ENCODE data around the gene DOCK11.
A peak's percentile ranks its signal among the peaks of the same experiment; 100 is the strongest.

DOCK11 gene

DNA sequence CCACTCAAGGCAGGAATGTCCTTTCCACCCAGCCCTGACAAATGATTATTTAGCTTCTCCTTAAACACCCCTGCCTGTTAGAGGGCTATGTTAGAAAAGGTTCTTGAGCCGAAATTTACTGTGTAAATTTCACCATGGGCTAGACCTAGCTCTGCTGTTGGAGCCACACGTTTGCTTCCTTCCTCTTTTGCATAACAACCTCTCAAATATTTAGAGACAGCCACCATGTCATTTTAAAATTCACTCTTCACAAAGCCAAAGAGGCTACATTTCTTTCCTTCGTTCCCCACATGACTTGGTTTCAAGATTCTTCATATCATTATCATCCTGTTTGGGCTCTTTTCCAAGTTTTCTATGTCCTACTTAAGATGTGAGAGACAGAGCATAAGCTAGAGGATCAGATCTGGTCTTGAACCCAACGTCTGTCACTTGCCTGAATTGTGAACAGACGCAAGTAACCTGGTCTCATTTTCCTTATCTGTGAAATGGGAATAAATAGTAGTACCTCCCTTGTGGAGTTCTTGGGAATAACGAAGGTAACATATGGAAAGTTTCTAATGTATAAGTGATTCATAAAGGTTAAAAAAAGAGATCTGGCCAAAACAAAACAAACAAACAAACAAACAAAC, 6.7 kb downstream of the DOCK11 start:
- DNase-seq (ENCODE audit: low read depth in 2 of 2): no peak

DNA sequence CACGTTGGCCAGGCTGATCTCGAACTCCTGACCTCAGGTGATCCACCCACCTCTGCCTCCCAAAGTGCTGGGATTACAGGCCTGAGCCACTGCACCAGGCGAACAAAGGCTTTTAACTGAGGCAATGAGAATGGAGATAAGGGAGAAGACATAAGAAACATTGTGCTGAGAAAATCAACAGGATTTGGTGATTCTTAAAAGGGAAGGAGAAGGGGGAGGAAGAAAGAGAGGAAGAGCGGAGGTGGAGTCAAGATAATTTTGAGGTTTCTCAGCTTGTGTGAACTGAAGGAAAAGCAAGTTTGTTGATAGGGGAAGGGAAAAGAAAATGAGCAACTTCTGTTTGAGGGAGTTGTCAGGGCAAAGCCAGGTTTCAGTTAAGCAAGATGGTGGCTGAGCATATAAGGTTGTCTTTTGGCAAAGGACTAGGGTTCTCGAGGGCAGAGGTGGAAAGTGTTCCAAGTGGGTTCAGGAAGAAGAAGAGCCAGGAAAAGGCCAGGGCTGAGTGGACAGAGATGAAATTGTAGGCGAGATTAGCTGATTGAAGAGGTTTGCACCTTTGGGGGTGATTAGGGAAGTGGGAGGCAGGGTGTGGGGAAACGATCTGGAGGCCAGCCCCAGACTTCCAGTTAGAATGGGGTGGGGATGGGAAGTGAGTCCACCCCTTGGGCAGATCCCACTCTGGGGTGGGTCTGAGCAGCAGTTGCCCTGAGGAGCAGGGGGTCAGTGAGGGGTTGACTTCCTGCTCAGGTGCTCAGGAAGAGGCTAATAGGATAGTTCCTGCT, 7.8 kb downstream of the DOCK11 start:
- no peak for DNase-seq (ENCODE audit: low read depth in 2 of 2)

DNA sequence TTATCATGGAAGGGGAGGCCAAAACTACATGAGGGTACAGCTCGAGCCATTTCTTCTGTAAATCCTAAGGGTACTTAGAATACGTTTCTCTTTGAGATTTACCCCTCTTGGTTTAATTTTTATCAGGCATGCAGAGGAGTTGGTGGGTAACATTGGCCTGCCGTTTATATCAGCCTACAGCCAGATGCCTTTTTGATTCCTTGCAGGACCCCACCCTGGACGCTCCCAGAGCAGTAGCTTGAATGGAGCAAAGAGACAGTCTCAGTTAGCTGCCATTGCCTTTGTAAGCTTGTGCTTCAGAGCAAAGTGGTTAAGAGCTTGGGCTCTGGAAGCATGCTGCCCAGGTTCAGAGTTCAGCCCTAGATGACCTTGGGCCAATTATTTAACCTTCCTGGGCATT, 9.0 kb downstream of the DOCK11 start:
- DNase-seq (ENCODE audit: low read depth in 2 of 2): no peak

DNA sequence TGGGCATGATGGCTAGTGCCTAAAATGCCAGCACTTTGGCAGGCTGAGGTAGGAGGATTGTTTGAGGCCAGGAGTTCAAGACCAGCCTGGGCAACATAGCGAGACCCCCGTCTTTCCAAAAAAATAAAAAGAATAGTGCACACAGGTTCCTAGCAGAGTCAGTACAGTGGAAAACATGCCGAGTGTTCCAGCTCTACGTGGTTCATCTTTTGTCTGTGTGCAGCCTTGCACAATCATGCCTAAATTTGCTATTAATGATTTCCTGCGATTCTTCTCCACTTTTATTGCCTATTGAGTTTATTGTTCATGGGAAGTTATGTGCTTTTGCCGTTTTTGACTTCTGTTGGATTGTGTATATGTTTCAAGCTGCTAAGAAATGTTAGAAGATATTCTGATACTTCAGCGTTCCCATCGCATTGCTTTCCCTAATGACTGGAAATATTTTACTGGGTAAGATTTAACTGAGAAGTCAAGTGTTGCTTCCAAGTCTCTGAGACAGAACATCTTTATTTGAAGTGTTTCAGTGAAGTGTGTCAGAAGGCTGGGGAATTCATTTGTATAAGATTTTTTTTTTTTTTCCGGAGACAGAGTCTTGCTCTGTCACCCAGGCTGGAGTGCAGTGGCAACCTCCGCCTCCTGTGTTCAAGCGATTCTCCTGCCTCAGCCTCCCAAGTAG, 11.3 kb downstream of the DOCK11 start:
- no peak for DNase-seq (ENCODE audit: low read depth in 2 of 2)

DNA sequence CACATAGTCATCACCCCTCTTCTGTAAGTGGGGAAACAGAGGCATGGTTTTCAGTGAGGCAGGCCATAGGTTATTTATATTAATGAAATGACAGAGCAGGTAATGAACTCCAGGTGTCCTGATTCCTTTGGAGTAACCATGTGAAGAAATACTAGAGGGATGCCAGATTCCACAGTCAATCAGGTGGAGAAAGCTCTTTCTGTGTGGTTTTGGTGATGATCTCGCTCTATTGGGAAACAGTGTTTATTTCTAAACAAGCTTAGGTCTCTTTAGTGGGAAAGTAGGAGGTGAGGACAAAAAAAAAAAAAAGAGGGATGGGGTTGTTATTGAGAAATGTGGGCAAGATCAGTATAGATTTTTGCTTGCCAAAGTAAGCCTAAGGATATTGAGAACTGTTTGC, 12.2 kb downstream of the DOCK11 start:
- no peak for DNase-seq (ENCODE audit: low read depth in 2 of 2)

- no peak for DNase-seq (ENCODE audit: low read depth in 2 of 2)
These were observed 12.6 kb downstream of the DOCK11 start for GRCh38 chrX:118508221-118508620.

- DNase-seq (ENCODE audit: low read depth in 2 of 2): no peak
These were observed 13.0 kb downstream of the DOCK11 start for GRCh38 chrX:118508635-118509034.

- no peak for DNase-seq (ENCODE audit: low read depth in 2 of 2)
These were observed 14.5 kb downstream of the DOCK11 start for GRCh38 chrX:118510111-118510510.

DNA sequence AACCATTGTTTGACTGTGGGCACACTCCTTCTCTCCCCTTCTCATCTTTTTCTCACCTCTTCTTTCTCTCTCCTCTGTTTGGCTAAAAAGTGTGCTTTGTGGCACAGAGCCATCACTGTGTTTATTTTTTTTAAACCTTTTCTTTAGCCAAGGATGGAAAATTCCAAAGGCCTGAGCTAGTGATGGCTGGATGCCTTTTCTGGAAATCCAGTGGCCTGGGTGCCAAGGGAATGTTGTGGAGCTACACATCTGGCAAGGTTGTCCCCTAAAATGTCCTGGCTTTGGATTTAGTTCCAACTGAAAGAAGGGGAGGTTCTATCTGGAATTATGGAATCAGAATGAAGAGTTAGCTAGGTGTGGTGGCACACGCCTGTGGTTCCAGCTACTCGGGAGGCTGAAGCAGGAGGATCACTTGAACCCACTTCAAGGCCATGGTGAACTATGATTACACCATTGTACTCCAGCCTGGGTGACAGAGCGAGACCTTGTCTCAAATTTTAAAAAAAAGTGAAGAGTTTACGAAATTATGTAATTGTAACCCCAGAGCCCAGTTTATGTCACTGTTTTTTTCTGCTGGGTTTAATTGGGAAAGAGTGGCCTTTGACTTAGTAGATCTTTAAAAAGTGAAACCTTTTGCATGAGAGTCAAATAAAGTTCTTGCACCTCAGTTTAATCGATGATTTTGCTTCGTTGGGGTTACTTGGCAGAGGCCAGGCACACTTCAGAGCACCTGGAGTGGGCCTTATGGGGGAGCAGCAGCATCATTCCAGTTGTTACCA, 17.7 kb downstream of the DOCK11 start:
- DNase-seq (ENCODE audit: low read depth in 2 of 2): no peak

DNA sequence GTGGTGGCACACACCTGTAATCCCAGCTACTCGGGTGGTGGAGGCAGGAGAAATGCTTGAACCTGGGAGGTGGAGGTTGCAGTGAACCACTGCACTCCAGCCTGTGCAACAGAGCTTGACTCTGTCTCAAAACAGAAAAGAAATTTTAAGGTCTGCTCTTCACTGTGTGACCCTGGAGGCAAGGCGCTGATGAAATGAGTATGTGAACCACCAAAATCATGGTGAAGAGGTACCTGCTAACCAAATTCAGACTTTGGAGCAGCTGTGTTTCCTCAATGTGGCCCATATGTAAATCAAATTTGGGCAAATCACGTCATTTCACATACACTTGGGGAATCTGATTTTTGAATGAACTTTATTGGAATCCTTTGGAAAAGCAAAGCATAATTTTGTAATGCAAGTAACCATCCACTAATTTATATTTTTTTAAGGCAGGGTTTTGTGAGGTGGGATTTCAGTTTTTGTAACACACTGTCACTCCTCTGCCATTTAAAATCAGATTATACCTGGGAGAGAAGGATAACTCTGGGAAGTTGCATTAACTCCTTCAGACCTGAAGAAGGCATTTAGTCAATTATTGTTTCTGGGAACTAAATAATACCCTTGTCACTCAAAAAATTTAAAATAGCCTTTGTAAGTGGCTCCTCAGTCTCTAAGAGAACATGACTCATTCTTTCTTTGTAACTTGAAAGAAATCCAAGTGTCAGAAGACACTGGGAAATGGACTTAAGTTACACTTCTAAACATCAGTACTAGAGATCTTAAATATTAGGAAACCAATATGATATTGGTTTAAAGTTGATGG, 24.0 kb downstream of the DOCK11 start:
- no peak for DNase-seq (ENCODE audit: low read depth in 2 of 2)

DNA sequence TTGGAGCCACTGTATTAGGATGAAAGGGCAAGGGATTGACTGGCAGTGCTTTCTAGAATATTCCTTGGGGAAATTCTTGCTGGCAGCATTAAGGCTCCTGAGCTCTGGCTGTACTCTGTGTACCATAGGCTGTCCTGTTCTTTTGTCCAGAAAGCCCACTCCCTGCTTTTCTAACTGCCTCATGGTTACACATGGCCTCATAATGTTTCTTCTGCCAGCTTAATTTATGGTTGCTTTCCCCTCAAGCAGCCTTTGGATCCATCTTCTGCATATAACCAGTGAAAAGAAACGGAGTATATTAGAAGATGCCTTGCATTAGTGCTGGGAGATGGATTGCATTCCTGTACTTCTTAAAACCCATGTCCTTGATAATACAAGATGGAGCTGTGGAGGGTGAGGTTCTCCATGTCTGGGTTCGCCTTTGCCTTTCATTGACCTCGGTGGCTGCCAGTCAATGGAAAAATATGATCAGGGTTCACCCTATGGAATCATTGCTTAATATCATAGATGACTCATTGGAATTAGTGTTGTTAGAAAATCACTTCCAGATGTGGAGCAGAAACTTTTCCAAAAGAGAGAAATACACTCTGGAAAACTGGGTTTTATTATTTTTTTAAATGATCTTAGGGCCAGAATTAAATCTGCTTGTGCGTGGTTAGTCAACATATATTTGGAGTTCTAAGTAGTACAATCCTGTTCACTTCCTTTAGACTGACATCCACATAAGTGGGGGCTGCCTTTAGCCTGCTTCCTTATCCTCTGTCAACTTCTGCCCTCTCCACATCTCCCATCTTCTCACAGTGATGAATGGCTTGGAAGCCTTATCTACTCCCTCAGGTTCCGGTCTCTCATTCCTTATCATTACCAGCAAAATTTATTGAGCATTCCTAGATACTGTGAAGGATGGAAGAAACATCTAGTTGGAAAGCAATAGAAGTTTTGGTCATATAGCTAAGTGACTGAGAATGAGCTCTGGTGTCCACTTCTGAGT, 24.9 kb downstream of the DOCK11 start:
- no peak for DNase-seq (ENCODE audit: low read depth in 2 of 2)

- DNase-seq (ENCODE audit: low read depth in 2 of 2): no peak
These were observed 25.8 kb downstream of the DOCK11 start for GRCh38 chrX:118521435-118521834.

- no peak for DNase-seq (ENCODE audit: low read depth in 2 of 2)
These were observed 26.8 kb downstream of the DOCK11 start for GRCh38 chrX:118522230-118522926.

GRCh38 chrX:118523920-118524319, 28.3 kb downstream of the DOCK11 start:
- DNase-seq (ENCODE audit: low read depth in 2 of 2): peak; percentile 10 to 11

- DNase-seq (ENCODE audit: low read depth in 2 of 2): no peak
These were observed 28.7 kb downstream of the DOCK11 start for GRCh38 chrX:118524344-118524743.

- DNase-seq (ENCODE audit: low read depth in 2 of 2): no peak
These were observed 29.6 kb downstream of the DOCK11 start for GRCh38 chrX:118525174-118525730.

GRCh38 chrX:118526149-118526548, 30.5 kb downstream of the DOCK11 start:
- no peak for DNase-seq (ENCODE audit: low read depth in 2 of 2)

GRCh38 chrX:118528071-118528737, 32.6 kb downstream of the DOCK11 start:
- peak; percentile 22 to 31 for DNase-seq (ENCODE audit: low read depth in 2 of 2)
